ENCODE measurements around the gene STOM.
"Not testable (repeated sequence)": the region's sequence is repeated elsewhere in the genome, so short reads cannot be mapped to it uniquely, and the experiment has no call there.

Gene STOM, protein sequence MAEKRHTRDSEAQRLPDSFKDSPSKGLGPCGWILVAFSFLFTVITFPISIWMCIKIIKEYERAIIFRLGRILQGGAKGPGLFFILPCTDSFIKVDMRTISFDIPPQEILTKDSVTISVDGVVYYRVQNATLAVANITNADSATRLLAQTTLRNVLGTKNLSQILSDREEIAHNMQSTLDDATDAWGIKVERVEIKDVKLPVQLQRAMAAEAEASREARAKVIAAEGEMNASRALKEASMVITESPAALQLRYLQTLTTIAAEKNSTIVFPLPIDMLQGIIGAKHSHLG

GRCh38 chr9:121369595-121370265, at the start of gene STOM:
TSS of gene STOM (minus strand) at chr9:121370250. CDS start at chr9:121370187, 63 bp downstream.
- DNase-seq = no peak

- no peak for DNase-seq
These were observed 41.9 kb upstream of the STOM start for GRCh38 chr9:121411993-121412392.

GRCh38 chr9:121405899-121406298, 35.8 kb upstream of the STOM start:
- DNase-seq = no peak

DNA sequence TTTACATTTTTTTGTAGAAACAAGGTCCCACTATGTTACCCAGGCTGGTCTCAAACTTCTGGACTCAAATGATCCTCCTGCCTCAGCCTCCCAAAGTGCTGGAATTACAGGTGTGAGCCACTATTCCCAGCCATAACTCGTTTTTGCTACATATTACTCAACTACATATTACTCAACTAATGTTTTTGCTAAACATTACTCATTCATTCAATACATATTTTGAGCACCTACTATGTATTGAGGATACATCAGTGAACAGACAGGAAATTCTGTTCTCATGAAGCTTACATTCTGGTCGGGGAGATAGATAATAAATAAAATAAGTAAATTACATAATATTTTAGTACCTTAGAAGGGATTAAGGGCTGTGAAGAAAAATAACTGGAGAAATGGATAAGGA, 34.9 kb upstream of the STOM start:
- no peak for DNase-seq

DNA sequence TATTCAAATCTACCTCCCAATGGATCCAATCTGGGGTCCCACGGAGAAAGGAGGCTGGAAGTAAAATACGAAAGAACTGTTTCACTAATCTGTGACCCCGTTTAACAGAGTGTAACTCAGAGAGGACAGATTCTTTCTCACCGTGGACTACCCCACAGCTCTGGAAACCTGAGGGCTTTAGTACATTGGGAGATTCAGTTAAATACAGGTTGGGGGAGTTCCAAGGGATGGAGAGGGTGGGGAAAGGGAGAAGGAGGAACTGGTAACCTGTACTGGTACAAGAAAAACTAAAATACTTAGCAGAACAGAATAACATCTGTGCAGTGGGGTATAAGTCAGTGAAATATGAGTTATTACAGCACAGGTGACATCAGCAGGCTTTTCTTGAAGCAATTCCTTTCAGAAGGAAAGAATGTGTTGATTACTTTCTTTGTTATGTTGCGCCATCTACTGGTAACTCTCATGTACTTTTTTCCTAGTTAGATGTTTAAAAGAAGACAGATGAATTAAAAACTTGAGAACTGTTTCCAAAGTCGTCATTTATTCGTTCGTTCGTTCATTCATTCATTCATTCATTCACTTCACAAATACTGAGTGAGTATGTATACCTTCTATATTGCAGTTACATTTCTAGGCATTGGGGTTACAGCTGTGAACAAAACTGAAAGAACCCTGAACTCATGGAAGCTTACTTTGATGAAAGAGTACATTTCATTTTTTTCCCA, 30.0 kb upstream of the STOM start:
- peak; percentile 19 for DNase-seq

DNA sequence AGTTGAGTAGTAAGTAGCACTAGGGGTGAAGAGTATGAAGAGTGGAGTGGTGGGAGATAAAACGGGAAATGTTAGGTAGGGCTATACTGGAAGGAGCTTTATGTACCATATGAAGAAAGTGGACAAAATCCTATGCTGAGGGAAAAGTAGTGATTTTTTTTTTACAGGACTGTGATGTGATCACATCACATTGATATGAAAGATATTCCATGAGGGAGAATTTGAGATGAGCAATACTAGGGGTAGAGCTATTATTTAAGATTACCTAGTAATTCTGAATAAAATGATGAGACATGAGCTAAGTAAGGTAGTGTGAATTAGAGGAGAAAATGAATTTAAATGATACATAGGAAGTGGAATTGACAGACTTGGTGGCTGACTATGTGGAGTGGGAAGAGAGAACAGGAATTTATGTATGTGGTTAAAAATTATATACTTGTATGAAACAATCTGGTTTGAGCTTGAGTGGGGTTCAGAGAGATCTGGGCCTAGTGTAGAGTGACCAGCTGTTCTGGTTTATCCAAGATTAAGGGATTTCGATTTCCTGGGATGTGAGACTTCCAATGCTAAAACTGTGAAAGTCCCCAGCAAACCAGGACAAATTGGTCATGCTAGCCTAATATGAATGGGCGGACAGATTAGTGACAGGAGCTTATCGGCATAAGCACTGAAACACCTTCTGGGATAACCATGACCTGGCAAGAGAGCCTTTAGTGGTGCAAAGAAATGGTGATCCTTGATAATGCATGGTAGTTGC, 29.3 kb upstream of the STOM start:
- no peak for DNase-seq

DNA sequence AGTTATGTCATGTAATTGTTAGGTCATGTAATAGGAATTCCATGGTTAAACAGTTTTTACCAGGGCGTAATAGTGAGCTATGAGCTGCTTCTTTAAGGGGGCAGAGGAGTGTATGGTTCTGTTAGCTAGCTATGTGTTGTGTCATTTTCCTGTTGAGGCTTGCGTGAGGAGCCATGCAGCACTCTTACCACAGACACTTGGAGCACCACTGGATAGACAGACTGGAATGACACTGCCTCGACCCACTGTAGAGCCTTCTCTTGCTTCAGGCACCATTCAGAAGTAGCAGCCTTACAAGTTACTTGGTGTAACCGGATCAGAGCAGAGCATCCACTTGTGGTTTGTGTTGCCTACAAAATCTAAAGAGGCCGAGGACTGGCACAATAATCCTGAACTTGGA, 28.3 kb upstream of the STOM start:
- no peak for DNase-seq

- not testable (repeated sequence) for DNase-seq
These were observed 27.2 kb upstream of the STOM start for GRCh38 chr9:121397277-121397676.

DNA sequence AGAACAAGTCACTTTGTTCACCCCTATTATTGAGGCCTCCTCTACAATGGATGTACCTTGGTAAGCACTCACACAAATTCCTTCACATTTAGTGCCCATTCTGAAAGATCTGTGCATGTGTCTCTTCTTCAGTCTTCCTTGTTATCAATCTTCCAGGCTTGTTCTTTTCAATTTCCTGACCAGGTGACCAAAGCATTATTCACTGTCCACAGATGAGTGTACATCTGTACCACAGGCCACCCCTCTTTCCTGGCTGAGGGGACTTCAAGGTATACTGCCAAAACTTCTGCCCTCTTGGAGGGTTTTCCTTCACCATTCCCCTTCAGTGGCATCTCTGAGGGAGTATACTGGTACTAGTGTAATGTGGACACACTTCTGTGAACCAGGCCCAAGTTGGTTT, 25.5 kb upstream of the STOM start:
- no peak for DNase-seq

DNA sequence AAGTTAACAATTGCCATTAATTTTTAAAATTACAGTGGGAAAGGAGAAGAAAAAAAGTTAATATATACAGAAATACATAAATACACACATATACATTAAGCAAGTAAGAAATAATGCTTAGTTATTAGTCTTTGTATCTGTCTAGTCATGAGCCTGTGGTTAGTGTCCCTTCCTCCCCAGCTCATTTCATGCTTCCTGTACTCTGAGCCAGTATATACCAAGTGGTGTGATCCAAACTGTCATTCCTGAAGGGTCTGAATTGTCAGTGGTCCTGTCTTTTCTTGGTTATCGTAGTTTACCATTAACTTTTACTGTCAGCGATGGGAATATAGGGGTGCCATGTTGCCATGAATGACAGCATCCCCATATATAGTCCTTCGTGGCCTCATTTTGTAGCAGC, 24.2 kb upstream of the STOM start:
- DNase-seq = no peak

DNA sequence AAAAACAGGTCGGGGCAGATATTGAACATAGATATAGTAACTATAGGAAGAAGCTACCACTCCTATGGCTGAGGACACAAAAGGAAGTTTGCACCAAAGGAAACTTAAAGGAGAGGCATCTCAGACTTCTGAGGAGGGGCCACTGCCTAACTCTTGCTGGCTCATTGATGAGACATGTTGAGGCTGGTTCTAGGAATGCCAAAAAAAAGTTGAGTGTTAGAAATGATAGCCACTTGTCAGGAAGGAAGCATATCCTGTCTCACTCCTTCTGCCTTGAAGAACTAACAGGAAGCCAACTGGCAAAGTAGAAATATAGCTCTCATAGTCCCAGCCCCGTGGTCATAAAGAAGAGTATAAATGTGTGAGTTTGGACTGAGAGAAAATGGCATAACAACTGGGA, 23.3 kb upstream of the STOM start:
- no peak for DNase-seq

DNA sequence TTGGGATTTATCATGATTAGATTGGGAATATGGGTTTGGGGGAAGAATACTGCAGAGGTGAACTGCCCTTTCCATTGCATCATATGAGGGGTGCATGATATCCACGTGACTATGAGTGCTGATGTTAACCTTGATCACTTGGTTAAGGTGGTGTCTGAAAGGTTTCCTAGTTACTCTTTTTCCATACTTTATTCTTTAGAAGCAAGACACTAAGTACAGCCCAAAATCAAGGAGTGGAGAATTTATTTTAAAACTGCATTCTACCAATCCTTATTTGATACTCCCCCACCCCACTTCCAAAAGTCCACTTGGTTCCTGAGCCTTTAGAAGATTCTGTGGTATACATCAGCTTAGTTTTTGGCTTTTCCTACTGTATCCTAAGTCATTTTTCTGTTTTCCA, 20.3 kb upstream of the STOM start:
- DNase-seq = no peak

- DNase-seq = no peak
These were observed 18.3 kb upstream of the STOM start for GRCh38 chr9:121388140-121388905.

GRCh38 chr9:121386442-121387175, 16.6 kb upstream of the STOM start:
- DNase-seq = no peak

GRCh38 chr9:121383715-121384114, 13.7 kb upstream of the STOM start:
- no peak for DNase-seq

DNA sequence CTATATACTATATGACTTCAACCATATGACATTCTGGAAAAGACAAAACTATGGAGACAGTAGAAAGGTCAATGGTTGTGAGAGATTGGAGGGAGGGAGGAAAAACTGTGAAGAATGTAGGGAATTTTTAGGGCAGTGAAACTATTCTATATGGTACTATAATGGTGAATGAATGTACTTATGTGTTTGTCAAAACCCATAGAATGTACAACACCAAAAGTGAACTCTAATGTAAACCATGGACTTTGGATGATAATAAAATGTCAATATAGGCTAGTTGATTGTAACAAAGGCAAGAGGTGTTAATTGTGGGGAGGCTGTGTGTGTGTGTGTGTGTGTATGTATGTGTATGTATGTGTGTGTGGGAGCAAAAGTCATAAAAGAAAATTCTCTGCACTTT, 10.8 kb upstream of the STOM start:
- no peak for DNase-seq

DNA sequence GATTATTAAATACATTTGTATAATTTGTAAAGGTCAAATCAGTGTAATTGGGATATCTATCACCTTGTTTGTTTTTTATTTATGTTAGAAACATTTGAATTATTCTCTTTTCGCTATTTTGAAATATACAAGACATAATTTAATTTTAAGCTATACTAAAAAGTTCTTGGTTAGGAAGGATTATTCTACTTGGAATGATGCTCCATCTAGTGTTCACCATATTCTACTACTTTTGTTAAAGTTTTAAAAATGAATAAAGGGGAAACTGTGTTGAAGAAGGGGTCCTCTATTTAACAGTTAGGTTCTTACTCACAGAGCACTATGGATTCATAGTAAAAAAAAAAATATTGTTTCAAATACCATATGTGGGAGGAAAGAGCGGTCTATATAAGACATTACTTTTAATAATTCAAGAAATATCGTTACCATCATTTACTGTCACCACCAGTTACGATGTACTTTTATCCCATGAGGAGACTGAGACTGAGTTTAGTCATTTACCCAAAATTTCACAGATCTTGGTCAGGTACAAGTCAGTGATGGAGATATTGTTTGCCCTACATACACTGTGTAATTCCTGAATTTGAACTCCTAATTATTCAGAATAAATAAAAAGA, 6.3 kb upstream of the STOM start:
- DNase-seq = no peak

DNA sequence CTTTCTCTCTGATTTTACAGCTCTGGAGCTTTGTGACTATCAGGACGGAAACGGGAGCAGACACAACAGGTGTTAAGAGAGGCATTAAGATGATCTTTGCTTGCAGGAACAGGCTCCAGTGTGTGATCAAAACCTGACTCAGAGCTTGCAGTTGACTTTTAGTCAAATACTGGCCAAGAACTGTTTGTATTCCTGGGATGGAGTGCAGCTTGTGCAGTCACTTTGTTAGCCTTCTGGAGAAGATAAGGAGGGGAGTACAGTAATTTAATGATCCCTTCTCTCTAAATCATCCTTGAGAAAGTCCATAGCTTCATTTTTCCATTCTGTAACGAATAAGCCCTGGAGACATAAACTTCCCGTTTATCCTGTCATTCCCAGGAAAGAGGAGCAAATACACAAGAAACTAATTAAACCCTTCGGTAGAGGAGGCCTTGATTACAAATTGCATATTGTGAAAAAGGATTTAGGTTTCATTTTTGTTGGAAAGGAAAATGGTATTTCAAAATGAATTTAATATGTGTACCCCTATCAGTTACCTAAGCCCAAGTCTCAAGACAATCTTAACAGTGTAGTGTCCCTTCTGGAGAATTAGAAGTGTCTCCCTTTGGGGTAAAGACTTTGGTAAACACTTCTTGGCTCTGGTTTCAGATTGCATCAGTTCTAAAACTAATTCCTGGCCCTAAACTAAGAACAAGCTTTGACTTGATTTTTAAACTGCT, 3.1 kb upstream of the STOM start:
- DNase-seq = no peak

GRCh38 chr9:121372239-121373010, 2.4 kb upstream of the STOM start:
- DNase-seq = no peak

- no peak for DNase-seq
These were observed 1.5 kb upstream of the STOM start for GRCh38 chr9:121371495-121372061.
